ENCODE data around the gene MIA. TPM values are rescaled to one million over a fixed set of nuclear protein-coding genes. Genes with fewer than 3 reads are reported as not detected.

MIA gene
- total and polyA plus RNA-seq, 2 of the 8 experiments (the other 6 are each of a cell fraction or from before 2014, with no cell fraction given), result not detected

GRCh38 chr19:40797166-40797962 is 22.0 kb downstream of the MIA start:
- Histone ChIP-seq H2BK5ac (ENCODE audit: low read depth, low read length) (peak overlapping the region; percentile 36; the same call in 1 of the 2 replicates), H2AK5ac (ENCODE audit: low read depth, low read length) (peak overlapping the region; percentile 99), H2BK20ac (ENCODE audit: low read length) (peak overlapping the region; percentile 72; the same call in 1 of the 2 replicates), H4K5ac (ENCODE audit: insufficient read length, low read depth, low read length) (peak overlapping the region; percentile 31), H3K4me2 (ENCODE audit: insufficient read depth in 1 of 2, low read depth in 2 of 2, low read length in 2 of 2) (peak overlapping the region in 1 of 2 experiments; percentile 36; a peak in 2 of 4 replicates), H3K4me1 (replicated peaks in 1 of 4; ENCODE audit: control insufficient read depth in 3 of 4, insufficient read depth in 4 of 4, low read length in 3 of 4) (peaks cover 0 to 22% (median 13%) of the 10 kb centered on the region in 4 experiments; a peak in 6 of 7 replicates), H3K27ac (ENCODE audit: low read depth, low read length) (0 out of 2 replicates have a peak overlapping the region, but pooled peaks have one; percentile 79), H3K23ac (ENCODE audit: insufficient read length) (no peak overlapping the region), H3K56ac (replicated peaks; ENCODE audit: insufficient read length, low read depth, low read length) (no peak overlapping the region), H3K23me2 (ENCODE audit: low read depth, low read length) (peaks cover 6% of the 10 kb centered on the region), H2BK12ac (ENCODE audit: low read depth, low read length) (peak overlapping the region; percentile 97; the same call in 1 of the 2 replicates), H2BK15ac (ENCODE audit: low read length) (peak overlapping the region; percentile 99), H3K27me3 (replicated peaks in 1 of 4; ENCODE audit: control insufficient read depth in 3 of 4, extremely low read depth in 1 of 4, insufficient read depth in 3 of 4, low read length in 3 of 4) (no peaks in the 10 kb centered on the region), H3K18ac (ENCODE audit: extremely low read depth, low read length) (peak overlapping the region; percentile 53; the same call in 1 of the 2 replicates), H3K4ac (replicated peaks; ENCODE audit: insufficient read length, low read depth, low read length) (no peak overlapping the region), H3K9me3 (ENCODE audit: insufficient read depth in 2 of 2, low read depth in 1 of 2, low read length in 1 of 2) (no peaks in the 10 kb centered on the region), H3K36me3 (ENCODE audit: control insufficient read depth in 2 of 4, insufficient read depth in 4 of 4, low read length in 3 of 4) (peaks cover 3 to 18% (median 6%) of the 10 kb centered on the region in 4 experiments; a peak in 6 of 8 replicates), H4K8ac (ENCODE audit: extremely low read depth, insufficient read depth, low read length) (no peak overlapping the region; the same call in none of the 2 replicates), H2AFZ (ENCODE audit: low read length) (no peak overlapping the region), H4K20me1 (replicated peaks in 1 of 2; ENCODE audit: control insufficient read depth in 1 of 2, insufficient read depth in 2 of 2, low read length in 2 of 2) (peaks cover 13 to 19% of the 10 kb centered on the region in 2 experiments), H2BK120ac (replicated peaks; ENCODE audit: low read depth, low read length) (peak overlapping the region; percentile 70), H3K79me2 (ENCODE audit: control insufficient read depth in 1 of 2, insufficient read depth in 2 of 2, low read length in 2 of 2) (peaks cover 14 to 30% of the 10 kb centered on the region in 2 experiments), H3K79me1 (ENCODE audit: low read depth, low read length) (peaks cover 13% of the 10 kb centered on the region), H3K4me3 (ENCODE audit: extremely low read depth in 1 of 4, insufficient read depth in 2 of 4, low read depth in 3 of 4, low read length in 4 of 4) (peak overlapping the region in 1 of 4 experiments; percentile 70; a peak in 1 of 8 replicates), H3K14ac (ENCODE audit: insufficient read length) (no peak overlapping the region), H3K9ac (replicated peaks in 1 of 4; ENCODE audit: extremely low read depth in 1 of 4, low read depth in 3 of 4, low read length in 3 of 4) (no peak overlapping the region), H4K91ac (replicated peaks; ENCODE audit: insufficient read length, low read length) (peak overlapping the region; percentile 45)
- FAIRE-seq (no peak), DNase-seq (ENCODE audit: low read depth in 1 of 2, low spot score in 2 of 2) (no peak)
- CTCF ChIA-PET (ENCODE audit: partially characterized antibody), result interaction anchor here (0.6 to 4.0 kb wide), 11 partner anchors 10 to 203 kb away, joined by 3 to 29 read pairs (median 6); partner anchors contain the start of gene RAB4B
- TF ChIP-seq CHD1 (IDR thresholded peaks at IDR 0.05; ENCODE audit: low read depth, low read length) (no peak), SIRT6 (IDR thresholded peaks at IDR 0.05; ENCODE audit: low read length) (no peak), BRCA1 (IDR thresholded peaks at IDR 0.05; ENCODE audit: low read depth, low read length) (no peak), SP1 (IDR thresholded peaks at IDR 0.05; ENCODE audit: low read depth, low read length) (no peak), TBP (IDR thresholded peaks at IDR 0.05; ENCODE audit: low read depth, low read length) (no peak), RXRA (IDR thresholded peaks at IDR 0.05; ENCODE audit: insufficient read depth, low read depth, low read length) (no peak), TCF12 (IDR thresholded peaks at IDR 0.05; ENCODE audit: low read depth, low read length) (no peak), RBBP5 (IDR thresholded peaks at IDR 0.05; ENCODE audit: borderline replicate concordance, low read depth, low read length) (no peak), HDAC6 (IDR thresholded peaks at IDR 0.05; ENCODE audit: low read depth, low read length) (no peak)
- POLR2A ChIA-PET (ENCODE audit: partially characterized antibody), result interaction anchor here (0.6 to 15.7 kb wide), 17 partner anchors 9 to 1740 kb away, joined by 3 to 241 read pairs (median 6); partner anchors contain the start of genes ACTMAP, MIA, NUMBL and RAB4B
- WGBS, 2 experiments (ENCODE audit: extremely low coverage in 1 of 2, insufficient coverage in 1 of 2, insufficient read length in 1 of 2, insufficient replicate concordance in 2 of 2, low coverage in 1 of 2, low lambda C conversion rate in 2 of 2, missing lambda C conversion rate in 1 of 2), result 90% methylated on average over 14 of the region's 14 CpGs; no CpG with 5 or more reads in 1 of the 2 experiments

Measured in H1 (cell line).